ENCODE results near the gene ASTN2. TPM values are rescaled to one million over a fixed set of nuclear protein-coding genes. Genes with fewer than 3 reads are reported as not detected.
A peak's percentile ranks its signal among the peaks of the same experiment; 100 is the strongest.

The ASTN2 gene
- total RNA-seq, 2 experiments from 2014 or later, result 1.7 to 4.2 TPM

GRCh38 chr9:116646661-116647514, 768.0 kb downstream of the ASTN2 start:
- peak; percentile 7 for DNase-seq (ENCODE audit: low spot score)
- no peak overlapping the region for H3K27ac ChIP-seq (ENCODE audit: low read depth, low read length, poor library complexity, severe bottlenecking)
- H4K20me1 ChIP-seq (ENCODE audit: insufficient read depth, low read length), result no peaks in the 10 kb centered on the region
- intact Hi-C loops (cut with micrococcal nuclease; ENCODE audit: unreplicated experiment), result no loop called here
- TF ChIP-seq EZH2phosphoT487 (IDR thresholded peaks at IDR 0.05; ENCODE audit: borderline replicate concordance, low read depth, low read length) (no peak), CTCF (conservative IDR thresholded peaks at IDR 0.05; ENCODE audit: low read length) (peak; percentile 71)
- no peaks in the 10 kb centered on the region for H3K79me2 ChIP-seq (ENCODE audit: insufficient read depth, low read depth, low read length)
- H2AFZ ChIP-seq (ENCODE audit: low read length), result no peak overlapping the region
- no peaks in the 10 kb centered on the region for H3K9me3 ChIP-seq (ENCODE audit: low read length)
- no peak overlapping the region for H3K4me3 ChIP-seq (ENCODE audit: low read depth, low read length, poor library complexity, severe bottlenecking)
- ChIA-PET POLR2A (no interaction called here), CTCF (ENCODE audit: unreplicated experiment) (no interaction called here)
- no peaks in the 10 kb centered on the region for H3K4me1 ChIP-seq (ENCODE audit: insufficient read depth, low read length, poor library complexity, severe bottlenecking)
- H3K4me2 ChIP-seq (ENCODE audit: low read length), result no peak overlapping the region
- H3K36me3 ChIP-seq (ENCODE audit: insufficient read depth, low read length), result no peaks in the 10 kb centered on the region
- no peaks in the 10 kb centered on the region for H3K9me2 ChIP-seq (ENCODE audit: insufficient read depth, low read length)
- no TSS peak for BruUV-seq (replicated peaks)

GRCh38 chr9:116644091-116644688, 770.7 kb downstream of the ASTN2 start:
- H3K27ac ChIP-seq (ENCODE audit: low read depth, low read length, poor library complexity, severe bottlenecking), result no peak overlapping the region
- intact Hi-C loops (cut with micrococcal nuclease; ENCODE audit: unreplicated experiment), result no loop called here
- no peak overlapping the region for H2AFZ ChIP-seq (ENCODE audit: low read length)
- POLR2A ChIA-PET, result no interaction called here
- no peaks in the 10 kb centered on the region for H3K4me1 ChIP-seq (ENCODE audit: insufficient read depth, low read length, poor library complexity, severe bottlenecking)
- H3K9me2 ChIP-seq (ENCODE audit: insufficient read depth, low read length), result no peaks in the 10 kb centered on the region
- H4K20me1 ChIP-seq (ENCODE audit: insufficient read depth, low read length), result no peaks in the 10 kb centered on the region
- CTCF ChIA-PET (ENCODE audit: unreplicated experiment), result no interaction called here
- no peaks in the 10 kb centered on the region for H3K36me3 ChIP-seq (ENCODE audit: insufficient read depth, low read length)
- BruUV-seq (replicated peaks), result no TSS peak
- no peak overlapping the region for H3K4me3 ChIP-seq (ENCODE audit: low read depth, low read length, poor library complexity, severe bottlenecking)
- TF ChIP-seq EZH2phosphoT487 (IDR thresholded peaks at IDR 0.05; ENCODE audit: borderline replicate concordance, low read depth, low read length), result no peak
- TF ChIP-seq CTCF (conservative IDR thresholded peaks at IDR 0.05; ENCODE audit: low read length), result no peak
- DNase-seq (ENCODE audit: low spot score), result no peak
- no peaks in the 10 kb centered on the region for H3K9me3 ChIP-seq (ENCODE audit: low read length)
- no peaks in the 10 kb centered on the region for H3K79me2 ChIP-seq (ENCODE audit: insufficient read depth, low read depth, low read length)
- H3K4me2 ChIP-seq (ENCODE audit: low read length), result no peak overlapping the region

GRCh38 chr9:116643691-116644090, 771.2 kb downstream of the ASTN2 start:
- Histone ChIP-seq H2AFZ (ENCODE audit: low read length) (no peak overlapping the region), H3K9me2 (ENCODE audit: insufficient read depth, low read length) (no peaks in the 10 kb centered on the region), H3K9me3 (ENCODE audit: low read length) (no peaks in the 10 kb centered on the region), H3K4me3 (ENCODE audit: low read depth, low read length, poor library complexity, severe bottlenecking) (no peak overlapping the region), H4K20me1 (ENCODE audit: insufficient read depth, low read length) (no peaks in the 10 kb centered on the region), H3K4me1 (ENCODE audit: insufficient read depth, low read length, poor library complexity, severe bottlenecking) (no peaks in the 10 kb centered on the region), H3K27ac (ENCODE audit: low read depth, low read length, poor library complexity, severe bottlenecking) (no peak overlapping the region), H3K36me3 (ENCODE audit: insufficient read depth, low read length) (no peaks in the 10 kb centered on the region), H3K79me2 (ENCODE audit: insufficient read depth, low read depth, low read length) (no peaks in the 10 kb centered on the region), H3K4me2 (ENCODE audit: low read length) (no peak overlapping the region)
- intact Hi-C loops (cut with micrococcal nuclease; ENCODE audit: unreplicated experiment), result no loop called here
- ChIA-PET CTCF (ENCODE audit: unreplicated experiment) (no interaction called here), POLR2A (no interaction called here)
- no peak for DNase-seq (ENCODE audit: low spot score)
- TF ChIP-seq EZH2phosphoT487 (IDR thresholded peaks at IDR 0.05; ENCODE audit: borderline replicate concordance, low read depth, low read length) (no peak), CTCF (conservative IDR thresholded peaks at IDR 0.05; ENCODE audit: low read length) (no peak)
- no TSS peak for BruUV-seq (replicated peaks)
